HG02870 (cell line): ENCODE measurements around the gene IFIT1.
"Not testable (repeated sequence)": the region's sequence is repeated elsewhere in the genome, so short reads cannot be mapped to it uniquely, and the experiment has no call there.

Source experiments
- ATAC-seq: cut with Tn5 transposase; IDR thresholded peaks from one replicate; pipeline ENCODE4 v1.9.1; 2021; ENCODE audit warnings: mild to moderate bottlenecking, moderate library complexity; ENCODE audit not compliant: unreplicated experiment

IFIT1 gene

GRCh38 chr10:89398003-89398749, 5.8 kb downstream of the IFIT1 start:
- ATAC-seq, result no peak

GRCh38 chr10:89399956-89400355, 7.5 kb downstream of the IFIT1 start:
- ATAC-seq, result no peak

DNA sequence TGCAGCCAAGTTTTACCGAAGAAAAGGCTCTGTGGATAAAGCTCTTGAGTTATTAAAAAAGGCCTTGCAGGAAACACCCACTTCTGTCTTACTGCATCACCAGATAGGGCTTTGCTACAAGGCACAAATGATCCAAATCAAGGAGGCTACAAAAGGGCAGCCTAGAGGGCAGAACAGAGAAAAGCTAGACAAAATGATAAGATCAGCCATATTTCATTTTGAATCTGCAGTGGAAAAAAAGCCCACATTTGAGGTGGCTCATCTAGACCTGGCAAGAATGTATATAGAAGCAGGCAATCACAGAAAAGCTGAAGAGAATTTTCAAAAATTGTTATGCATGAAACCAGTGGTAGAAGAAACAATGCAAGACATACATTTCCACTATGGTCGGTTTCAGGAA, 10.6 kb downstream of the IFIT1 start:
- no peak for ATAC-seq

DNA sequence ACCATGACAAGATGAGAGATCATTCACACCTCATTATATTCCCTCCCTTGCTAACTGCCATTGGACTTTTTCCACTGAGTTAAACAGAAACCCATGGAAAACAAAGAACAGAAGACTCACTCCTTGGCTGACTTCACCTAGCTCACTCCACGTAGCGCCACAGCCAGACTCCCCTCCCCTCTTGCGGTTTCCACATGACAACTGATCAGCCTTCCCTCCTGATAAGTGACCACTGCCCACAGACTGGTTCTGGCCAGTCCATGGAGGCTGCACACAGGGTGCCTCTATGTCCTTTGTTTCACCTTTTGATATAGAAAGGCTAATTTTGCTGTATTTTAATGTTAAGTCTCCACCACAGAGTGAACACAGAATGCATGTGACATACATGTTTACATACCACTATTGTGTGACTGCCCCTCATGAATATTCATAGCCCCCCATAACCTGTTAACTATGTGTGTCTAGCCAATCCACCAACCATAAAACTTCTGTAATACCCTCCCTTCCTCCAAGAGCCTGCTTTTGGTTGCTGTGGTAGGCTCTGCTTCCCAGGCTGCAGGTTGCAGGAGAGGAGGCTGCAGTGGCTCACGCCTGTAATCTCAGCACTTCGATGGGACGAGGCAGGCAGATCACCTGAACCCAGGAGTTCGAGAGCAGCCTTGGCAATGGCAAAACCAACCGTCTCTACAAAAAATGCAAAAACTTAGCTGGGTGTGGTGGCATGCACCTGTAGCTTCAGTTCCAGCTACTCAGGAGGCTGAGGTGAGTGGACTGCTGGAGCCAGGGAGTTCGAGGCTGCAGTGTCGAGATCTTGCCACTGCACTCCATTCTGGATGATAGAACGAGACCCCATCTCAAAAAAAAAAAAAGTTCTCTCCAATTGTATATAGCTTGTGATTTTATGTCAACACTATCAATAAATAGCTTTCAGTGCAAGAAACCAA, 12.0 kb downstream of the IFIT1 start:
- no peak for ATAC-seq

DNA sequence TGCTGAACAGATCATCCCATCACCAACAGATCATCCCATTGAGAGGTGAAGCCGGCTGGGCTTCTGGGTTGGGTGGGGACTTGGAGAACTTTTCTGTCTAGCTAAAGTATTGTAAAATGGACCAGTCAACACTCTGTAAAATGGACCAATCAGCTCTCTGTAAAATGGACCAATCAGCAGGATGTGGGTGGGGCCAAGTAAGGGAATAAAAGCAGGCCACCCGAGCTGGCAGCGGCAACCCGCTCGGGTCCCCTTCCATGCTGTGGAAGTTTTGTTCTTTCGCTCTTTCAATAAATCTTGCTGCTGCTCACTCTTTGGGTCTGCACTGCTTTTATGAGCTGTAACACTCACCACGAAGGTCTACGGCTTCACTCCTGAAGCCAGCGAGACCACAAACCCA, 13.8 kb downstream of the IFIT1 start:
- not testable (repeated sequence) for ATAC-seq

- ATAC-seq, result not testable (repeated sequence)
These were observed 15.4 kb downstream of the IFIT1 start for GRCh38 chr10:89407792-89408191.

DNA sequence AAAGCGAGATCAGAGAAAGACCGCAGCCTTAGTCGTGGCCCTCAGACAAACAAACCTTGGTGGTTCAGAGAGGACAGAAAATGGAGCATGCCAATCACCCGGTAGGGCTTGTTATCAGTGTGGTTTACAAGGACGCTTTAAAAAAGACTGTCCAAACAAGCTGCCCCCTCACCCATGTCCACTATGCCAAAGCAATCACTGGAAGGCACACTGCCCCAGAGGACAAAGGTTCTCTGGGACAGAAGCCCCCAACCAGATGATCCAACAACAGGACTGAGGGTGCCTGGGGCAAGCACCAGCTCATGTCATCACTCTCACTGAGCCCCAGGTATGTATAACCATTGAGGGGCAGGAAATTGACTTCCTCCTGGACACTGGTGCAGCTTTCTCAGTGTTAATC, 16.9 kb downstream of the IFIT1 start:
- ATAC-seq, result not testable (repeated sequence)

DNA sequence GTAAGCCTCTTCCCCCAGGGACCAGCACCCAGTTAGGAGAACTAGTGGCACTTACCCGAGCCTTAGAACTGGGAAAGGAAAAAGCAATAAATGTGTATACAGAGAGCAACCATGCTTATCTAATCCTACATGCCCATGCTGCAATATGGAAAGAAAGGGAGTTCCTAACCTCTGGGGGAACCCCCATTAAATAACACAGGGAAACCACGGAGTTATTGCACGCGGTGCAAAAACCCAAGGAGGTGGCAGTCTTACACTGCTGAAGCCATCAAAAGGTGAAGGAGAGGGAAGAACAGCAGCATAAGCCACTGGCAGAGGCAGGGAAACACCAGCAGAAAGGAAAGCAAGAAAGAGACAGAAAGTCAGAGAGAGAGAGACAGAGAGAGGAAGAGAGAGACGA, 18.1 kb downstream of the IFIT1 start:
- not testable (repeated sequence) for ATAC-seq

DNA sequence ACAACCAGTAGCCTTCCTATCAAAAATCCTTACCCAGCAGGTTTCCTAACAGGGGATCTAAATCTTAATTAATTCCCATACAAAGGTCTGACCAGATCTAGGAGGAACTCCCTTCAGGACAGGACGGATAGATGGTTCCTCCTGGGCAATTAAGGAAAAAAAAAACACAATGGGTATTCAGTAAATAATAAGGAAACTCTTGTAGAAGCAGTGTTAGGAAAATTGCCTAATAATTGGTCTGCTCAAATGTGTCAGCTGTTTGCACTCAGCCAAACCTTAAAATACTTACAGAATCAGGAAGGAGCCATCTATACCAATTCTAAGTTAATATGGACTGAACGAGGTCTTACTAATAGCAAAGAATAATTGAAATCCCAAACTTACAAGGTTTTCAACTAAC, 18.7 kb downstream of the IFIT1 start:
- ATAC-seq, result not testable (repeated sequence)

DNA sequence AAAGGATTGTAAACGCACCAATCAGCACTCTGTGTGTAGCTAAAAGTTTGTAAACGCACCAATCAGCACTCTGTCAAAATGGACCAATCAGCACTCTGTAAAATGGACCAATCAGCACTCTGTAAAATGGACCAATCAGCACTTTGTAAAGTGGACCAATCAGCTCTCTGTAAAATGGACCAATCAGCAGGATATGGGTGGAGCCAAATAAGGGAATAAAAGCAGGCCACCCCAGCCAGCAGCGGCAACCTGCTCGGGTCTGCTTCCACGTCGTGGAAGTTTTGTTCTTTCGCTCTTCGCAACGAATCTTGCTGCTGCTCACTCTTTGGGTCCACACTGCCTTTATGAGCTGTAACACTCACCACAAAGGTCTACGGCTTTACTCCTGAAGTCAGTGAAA, 19.9 kb downstream of the IFIT1 start:
- ATAC-seq, result not testable (repeated sequence)

DNA sequence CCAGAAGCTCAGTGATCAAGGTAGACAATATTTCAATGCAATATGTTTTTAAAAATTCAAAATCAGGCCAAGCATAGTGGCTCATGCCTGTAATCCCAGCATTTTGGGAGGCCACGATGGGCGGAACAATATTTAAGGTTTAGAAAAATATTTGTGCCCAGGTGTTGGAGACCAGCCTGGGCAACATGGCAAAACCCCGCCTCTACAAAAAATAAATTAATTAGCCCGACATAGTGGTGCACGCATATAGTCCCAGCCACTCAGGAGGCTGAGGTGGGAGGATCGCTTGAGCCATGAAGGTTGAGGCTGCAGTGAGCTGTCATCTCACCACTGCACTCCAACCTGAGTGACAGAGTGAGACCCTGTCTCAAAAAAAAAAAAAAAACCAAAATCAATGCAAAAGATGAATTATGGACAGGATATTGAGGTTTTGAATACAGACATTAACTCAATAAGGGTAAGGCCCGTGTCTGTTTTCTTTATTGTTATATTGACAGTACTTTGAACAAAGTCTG, 21.0 kb downstream of the IFIT1 start:
- no peak for ATAC-seq

- ATAC-seq, result peak; percentile 79
These were observed 21.9 kb downstream of the IFIT1 start, which contains the start of gene IFIT5 for GRCh38 chr10:89414146-89414878. Gene IFIT5 (plus strand): TSS chr10:89414568. CDS start chr10:89414799, 231 bp downstream.

DNA sequence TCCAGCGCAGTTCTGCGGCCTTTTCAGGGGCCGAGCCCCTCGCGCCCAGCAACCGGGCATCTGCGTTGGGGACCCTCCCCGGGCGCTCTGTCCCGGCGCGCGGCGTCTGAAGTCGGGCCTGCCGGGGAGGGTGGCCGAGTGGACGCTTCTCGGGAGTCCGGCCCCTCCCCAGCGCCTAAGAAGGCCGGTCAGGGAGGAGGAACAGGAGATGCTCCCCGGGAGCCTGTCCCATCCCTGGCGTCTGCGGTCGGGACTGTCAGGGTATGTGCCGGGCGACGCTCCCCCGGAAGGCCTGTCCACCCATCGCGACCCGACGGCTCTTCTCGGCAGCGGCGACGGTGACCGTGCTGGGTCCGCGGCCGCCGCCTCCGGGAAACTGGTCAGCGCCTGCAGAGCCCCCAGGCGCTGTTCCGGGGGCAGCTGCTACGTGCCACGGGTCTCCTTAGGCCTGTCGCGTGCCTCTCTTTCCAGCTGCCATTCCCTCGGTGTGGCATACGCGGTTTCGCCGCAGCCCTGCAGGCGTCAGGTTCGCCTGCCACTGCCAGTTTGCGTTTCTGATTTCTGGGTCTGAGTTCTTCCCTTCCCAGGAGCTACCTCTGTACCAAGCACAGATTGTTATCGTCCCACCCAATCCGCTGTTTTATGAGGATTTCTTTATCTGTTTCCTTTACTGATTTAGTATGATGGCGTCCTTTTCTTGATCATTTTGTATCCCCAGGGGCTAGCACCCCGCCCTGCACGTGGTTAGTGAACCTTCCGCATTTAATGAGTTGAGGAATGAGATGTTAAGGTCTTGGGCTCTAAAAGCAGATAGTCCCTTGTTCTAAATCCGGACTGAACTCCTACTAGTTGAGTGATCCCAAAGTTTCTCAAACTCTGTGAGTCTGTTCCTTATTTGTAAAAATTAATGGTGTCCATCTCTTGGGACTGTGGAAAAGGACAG, 22.7 kb downstream of the IFIT1 start:
- peak; percentile 35 for ATAC-seq

DNA sequence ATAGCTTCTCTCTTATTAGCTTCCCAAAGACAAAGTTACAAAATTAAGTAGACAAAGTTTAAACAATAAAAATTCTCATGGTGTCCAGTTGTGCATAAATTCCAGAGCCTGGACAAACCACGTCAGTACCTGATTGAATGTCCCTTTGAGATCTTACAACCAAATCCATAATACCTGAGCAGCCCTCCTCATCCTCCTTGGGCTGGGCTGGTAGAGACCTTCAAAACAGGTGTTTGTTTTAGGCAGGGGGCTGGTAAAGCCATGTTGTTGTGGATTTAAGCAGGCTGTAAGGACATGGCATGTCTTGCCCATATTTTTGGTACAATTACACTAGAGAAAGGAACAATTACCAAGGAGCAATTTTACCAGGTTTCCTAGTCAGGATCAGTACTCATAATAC, 24.0 kb downstream of the IFIT1 start:
- ATAC-seq, result no peak

DNA sequence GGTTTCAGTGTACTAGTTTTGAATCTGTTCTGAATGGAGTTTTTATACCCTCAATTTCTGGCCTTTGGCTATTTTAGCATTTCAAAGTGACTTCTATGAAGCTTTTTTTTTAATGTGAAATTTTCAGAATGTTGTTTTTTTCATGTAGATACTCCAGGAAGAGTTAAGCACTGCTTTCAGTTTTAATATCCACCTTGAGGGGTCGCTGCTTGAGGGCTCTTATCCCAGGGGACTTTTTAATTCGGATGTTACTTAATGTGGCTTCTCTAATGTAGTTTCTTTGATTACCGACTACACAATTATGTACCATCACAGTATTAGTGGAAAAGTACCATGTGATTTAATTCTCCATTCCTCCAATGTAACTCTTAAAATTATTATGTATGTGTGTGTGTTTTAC, 27.1 kb downstream of the IFIT1 start:
- no peak for ATAC-seq

GRCh38 chr10:89421018-89421476, 28.6 kb downstream of the IFIT1 start:
- no peak for ATAC-seq

- no peak for ATAC-seq
These were observed 32.6 kb downstream of the IFIT1 start for GRCh38 chr10:89425000-89425399.

- ATAC-seq, result no peak
These were observed 33.9 kb downstream of the IFIT1 start for GRCh38 chr10:89426230-89426868.

GRCh38 chr10:89427629-89428028, 35.2 kb downstream of the IFIT1 start:
- no peak for ATAC-seq
